Pancreas (tissue), 10 donors: ENCODE measurements around the gene CLDN22. TPM values are rescaled to one million over a fixed set of nuclear protein-coding genes. Genes with fewer than 3 reads are reported as not detected.

Experiments
- ATAC-seq, 4 donors: fragments of 200-7000 bp; cut with Tn5 transposase; one replicate each; pipeline versions ENCODE4 v1.8.0 to v1.9.1; 2020; ENCODE audit warnings: mild to moderate bottlenecking in 4 of 4, moderate library complexity in 4 of 4
- DNase-seq, 6 donors: peaks; one replicate each; pipeline ENCODE4 v3.0.0-alpha.2; 2020
- FAIRE-seq: peaks from 2 replicates; lab custom pipeline; 2012; peaks lifted over from hg19 to GRCh38; lab: Jason Lieb, UNC
- H3K27ac ChIP-seq, 4 donors: fragments of 200-600 bp; sonication (generic); 1 replicate in 3 of 4; 2 replicates in 1 of 4; pipeline versions ENCODE4 v1.5.0 to v1.8.0; 2020
- H3K27me3 ChIP-seq, 4 donors: fragments of 200-600 bp; one replicate each; pipeline ENCODE4 v1.8.0; 2021
- H3K36me3 ChIP-seq, 3 donors: fragments of 200-600 bp; sonication (generic) in 1 of 3; one replicate each; pipeline versions ENCODE4 v1.5.0 to v1.8.0; 2020 to 2021
- H3K4me1 ChIP-seq, 3 donors: fragments of 200-600 bp; one replicate each; pipeline ENCODE4 v1.8.0; 2021
- H3K4me3 ChIP-seq, 4 donors: fragments of 200-600 bp; sonication (generic) in 2 of 4; one replicate each; pipeline versions ENCODE4 v1.5.0 to v1.8.0; 2020 to 2021
- H3K9me3 ChIP-seq, 4 donors: fragments of 200-600 bp; one replicate each; pipeline ENCODE4 v1.8.0; 2021
- CTCF ChIP-seq, 4 donors: fragments of 200-600 bp; sonication (generic) in 3 of 4; IDR thresholded peaks; one replicate each; pipeline versions ENCODE4 v1.5.0 to v1.8.0; 2021; ENCODE audit warnings: antibody characterized with exemption in 4 of 4
- WGBS, 2 donors: extraction: QIAGEN DNeasy Blood & Tissue Kit; methylation state at CpG; one replicate each; pipeline ENCODE4 v1.1.7; 2013; 5-methylcytosine and 5-hydroxymethylcytosine counted together
- intact Hi-C, 3 donors: fragments of 100-400 bp; cut with DNase I; formaldehyde crosslinking; loops; one replicate each; pipeline versions ENCODE4 v1.11.1 to v1.14.2; 2022
- polyA plus RNA-seq, 2 donors: library from polyadenylated mRNA; stranded (reverse); fragments of 200-250 nt; gene quantifications; one replicate each; pipeline ENCODE4 v1.2.3, GENCODE V29; 2013
- total RNA-seq, 6 donors: library from RNA; stranded (reverse); fragmentation: NEBNext Ultra II Directional in 4 of 6; extraction: Animal tissue kit (Norgen Biotek cat#: 25700) in 4 of 6; gene quantifications; one replicate each; pipeline versions ENCODE4 v1.2.1 to v1.2.4, GENCODE V29; 2021 to 2023
- donor health status: healthy with polysubstance abuse.
- donor health status: DM: no; HTN: no; CAD: no; lungs with moderate emphysema.
- donor health status: DM: no; HTN: no; CAD: no.
- donor health status: control.
- donor health status: control.
- donor health status: Bipolar disorder and iron deficiency.
- donor health status: DM: yes; HTN: yes; CAD: no.
- donor health status: DM: no; HTN: no; CAD: no.
- donor health status: DM: no; HTN: no; CAD: no.
- donor health status: DM: yes; HTN: yes; CAD: no.

The CLDN22 gene
- total and polyA plus RNA-seq, 8 donors, result 0.02 TPM; not detected in 7

GRCh38 chr4:183306811-183307210 is 13.3 kb downstream of the CLDN22 start:
- intact Hi-C loops, result no loop called here
- FAIRE-seq (no peak), DNase-seq (no peak), ATAC-seq (no peak)
- H3K9me3 ChIP-seq, result no peaks in the 10 kb centered on the region
- H3K4me1 ChIP-seq, result no peaks in the 10 kb centered on the region
- H3K27ac ChIP-seq, result no peak overlapping the region
- TF ChIP-seq CTCF (IDR thresholded peaks at IDR 0.05), result no peak
- H3K4me3 ChIP-seq, result no peak overlapping the region
- no peaks in the 10 kb centered on the region for H3K27me3 ChIP-seq
- no peaks in the 10 kb centered on the region for H3K36me3 ChIP-seq
- 88 to 89% methylated on average over 3 of the region's 3 CpGs for whole genome bisulfite sequencing, 2 donors

GRCh38 chr4:183304538-183304937 is 15.5 kb downstream of the CLDN22 start:
- Histone ChIP-seq H3K9me3 (no peaks in the 10 kb centered on the region), H3K4me3 (no peak overlapping the region), H3K36me3 (no peaks in the 10 kb centered on the region), H3K27me3 (no peaks in the 10 kb centered on the region), H3K4me1 (no peaks in the 10 kb centered on the region), H3K27ac (no peak overlapping the region)
- no peak for ATAC-seq
- FAIRE-seq, result no peak
- TF ChIP-seq CTCF (IDR thresholded peaks at IDR 0.05), result no peak
- intact Hi-C loops, result no loop called here
- no peak for DNase-seq
- 92 to 93% methylated on average over 2 of the region's 2 CpGs for WGBS, 2 donors

GRCh38 chr4:183304067-183304466 is 16.0 kb downstream of the CLDN22 start:
- no peak for TF ChIP-seq CTCF (IDR thresholded peaks at IDR 0.05)
- Histone ChIP-seq H3K9me3 (no peaks in the 10 kb centered on the region), H3K27me3 (no peaks in the 10 kb centered on the region), H3K4me3 (no peak overlapping the region), H3K27ac (no peak overlapping the region), H3K4me1 (no peaks in the 10 kb centered on the region), H3K36me3 (no peaks in the 10 kb centered on the region)
- 96 to 97% methylated on average over 4 of the region's 4 CpGs for WGBS, 2 donors
- no peak for FAIRE-seq
- no peak for ATAC-seq
- intact Hi-C loops, result no loop called here
- no peak for DNase-seq

- no peak for ATAC-seq
- DNase-seq, result no peak
- 94 to 95% methylated on average over 4 of the region's 4 CpGs for WGBS, 2 donors
- intact Hi-C loops, result no loop called here
- Histone ChIP-seq H3K4me1 (no peaks in the 10 kb centered on the region), H3K27ac (no peak overlapping the region), H3K27me3 (no peaks in the 10 kb centered on the region), H3K36me3 (no peaks in the 10 kb centered on the region), H3K4me3 (no peak overlapping the region), H3K9me3 (no peaks in the 10 kb centered on the region)
- no peak for FAIRE-seq
- no peak for TF ChIP-seq CTCF (IDR thresholded peaks at IDR 0.05)
These were observed 16.8 kb downstream of the CLDN22 start for GRCh38 chr4:183303301-183303700.

- intact Hi-C loops, result no loop called here
- TF ChIP-seq CTCF (IDR thresholded peaks at IDR 0.05), result no peak
- H3K4me1 ChIP-seq, result no peaks in the 10 kb centered on the region
- no peaks in the 10 kb centered on the region for H3K36me3 ChIP-seq
- no peak overlapping the region for H3K4me3 ChIP-seq
- FAIRE-seq (no peak), DNase-seq (no peak), ATAC-seq (no peak)
- no peaks in the 10 kb centered on the region for H3K9me3 ChIP-seq
- H3K27me3 ChIP-seq, result no peaks in the 10 kb centered on the region
- WGBS, 2 donors, result 73 to 75% methylated on average over 5 of the region's 5 CpGs
- no peak overlapping the region for H3K27ac ChIP-seq
These were observed 19.4 kb downstream of the CLDN22 start for GRCh38 chr4:183300655-183301054.
